ENCODE measurements around the gene MORN1. TPM values are rescaled to one million over a fixed set of nuclear protein-coding genes. Genes with fewer than 3 reads are reported as not detected.

The MORN1 gene
- total and polyA plus RNA-seq, 10 of the 15 experiments (the other 5 are each of a cell fraction or from before 2014, with no cell fraction given), result 0.76 to 7.9 (median 5.5) TPM

DNA sequence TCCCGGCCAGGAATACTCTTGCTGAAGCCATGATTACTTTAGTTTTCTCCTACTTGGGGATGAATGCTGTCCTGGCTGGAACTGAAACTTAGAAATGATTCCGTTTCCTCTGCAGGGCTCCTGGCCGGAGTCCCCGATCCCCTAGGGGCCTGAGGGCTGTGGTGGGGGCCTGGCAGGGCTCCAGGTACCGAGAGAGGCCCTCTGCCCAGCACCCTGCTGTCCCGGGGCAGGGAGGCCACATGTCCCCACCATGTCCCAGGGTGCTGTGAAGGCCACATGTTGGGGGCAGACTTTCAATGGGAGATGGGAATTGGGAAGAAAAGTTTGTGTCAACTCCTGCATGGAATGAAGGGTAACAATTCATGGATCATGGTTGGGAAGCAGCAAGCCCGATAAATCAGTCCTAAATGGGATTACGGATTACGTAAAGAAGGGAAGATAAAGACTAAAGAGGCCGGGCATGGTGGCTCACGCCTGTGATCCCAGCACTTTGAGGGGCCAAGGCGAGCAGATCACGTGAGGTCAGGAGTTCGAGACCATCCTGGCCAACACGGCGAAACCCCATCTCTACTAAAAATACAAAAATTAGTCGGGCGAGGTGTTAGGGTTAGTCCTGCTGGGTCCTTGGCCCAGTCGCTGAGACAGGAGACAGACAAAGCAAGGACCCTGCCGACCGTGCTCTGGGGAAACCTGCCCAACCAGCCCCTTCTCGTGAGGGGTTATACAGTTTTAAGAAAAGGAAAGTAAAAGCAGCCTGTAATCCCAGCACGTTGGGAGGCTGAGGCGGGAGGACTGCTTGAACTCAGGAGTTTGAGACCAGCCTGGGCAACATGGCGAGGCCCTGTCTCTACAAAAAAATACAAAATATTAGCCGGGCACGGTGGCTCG, 37.6 kb downstream of the MORN1 start:
- ATAC-seq (no peak), FAIRE-seq (no peak), DNase-seq (ENCODE audit: low read depth, low spot score) (no peak)
- Histone ChIP-seq H3K4me1 (ENCODE audit: control insufficient read depth, insufficient read depth, low read length) (no peaks in the 10 kb centered on the region), H3K27ac (ENCODE audit: control insufficient read depth, insufficient read depth) (no peak overlapping the region), H3K79me2 (ENCODE audit: control insufficient read depth, insufficient read depth, low read length) (no peaks in the 10 kb centered on the region), H3K9ac (ENCODE audit: control insufficient read depth, insufficient read depth, low read length) (no peak overlapping the region), H3K4me2 (ENCODE audit: control insufficient read depth, insufficient read depth) (no peak overlapping the region), H2AFZ (ENCODE audit: control insufficient read depth, low read depth, low read length) (no peak overlapping the region), H4K20me1 (ENCODE audit: control insufficient read depth, insufficient read depth) (no peaks in the 10 kb centered on the region), H3K27me3 (replicated peaks in 1 of 2; ENCODE audit: control insufficient read depth in 2 of 2, insufficient read depth in 2 of 2, low read length in 1 of 2) (no peaks in the 10 kb centered on the region), H3K4me3 (no peak overlapping the region), H3K36me3 (ENCODE audit: control insufficient read depth in 2 of 2, insufficient read depth in 2 of 2, low read length in 1 of 2) (no peaks in the 10 kb centered on the region), H3K9me3 (replicated peaks; ENCODE audit: control insufficient read depth, insufficient read depth, low read length) (no peaks in the 10 kb centered on the region)
- intact Hi-C loops (cut with micrococcal nuclease; ENCODE audit: unreplicated experiment), result no loop called here
- no TSS peak for BruUV-seq (replicated peaks)
- ChIA-PET POLR2A (no interaction called here), RAD21 (ENCODE audit: unreplicated experiment) (no interaction called here), SMC1A (ENCODE audit: uncharacterized antibody, unreplicated experiment) (no interaction called here), CTCF (no interaction called here)
- 43% methylated on average over 28 of the region's 28 CpGs for WGBS (ENCODE audit: insufficient coverage, insufficient replicate concordance, low lambda C conversion rate, missing lambda C conversion rate)
- in situ Hi-C loops (cut with MboI), result no loop called here
- TF ChIP-seq, protein P1, sequence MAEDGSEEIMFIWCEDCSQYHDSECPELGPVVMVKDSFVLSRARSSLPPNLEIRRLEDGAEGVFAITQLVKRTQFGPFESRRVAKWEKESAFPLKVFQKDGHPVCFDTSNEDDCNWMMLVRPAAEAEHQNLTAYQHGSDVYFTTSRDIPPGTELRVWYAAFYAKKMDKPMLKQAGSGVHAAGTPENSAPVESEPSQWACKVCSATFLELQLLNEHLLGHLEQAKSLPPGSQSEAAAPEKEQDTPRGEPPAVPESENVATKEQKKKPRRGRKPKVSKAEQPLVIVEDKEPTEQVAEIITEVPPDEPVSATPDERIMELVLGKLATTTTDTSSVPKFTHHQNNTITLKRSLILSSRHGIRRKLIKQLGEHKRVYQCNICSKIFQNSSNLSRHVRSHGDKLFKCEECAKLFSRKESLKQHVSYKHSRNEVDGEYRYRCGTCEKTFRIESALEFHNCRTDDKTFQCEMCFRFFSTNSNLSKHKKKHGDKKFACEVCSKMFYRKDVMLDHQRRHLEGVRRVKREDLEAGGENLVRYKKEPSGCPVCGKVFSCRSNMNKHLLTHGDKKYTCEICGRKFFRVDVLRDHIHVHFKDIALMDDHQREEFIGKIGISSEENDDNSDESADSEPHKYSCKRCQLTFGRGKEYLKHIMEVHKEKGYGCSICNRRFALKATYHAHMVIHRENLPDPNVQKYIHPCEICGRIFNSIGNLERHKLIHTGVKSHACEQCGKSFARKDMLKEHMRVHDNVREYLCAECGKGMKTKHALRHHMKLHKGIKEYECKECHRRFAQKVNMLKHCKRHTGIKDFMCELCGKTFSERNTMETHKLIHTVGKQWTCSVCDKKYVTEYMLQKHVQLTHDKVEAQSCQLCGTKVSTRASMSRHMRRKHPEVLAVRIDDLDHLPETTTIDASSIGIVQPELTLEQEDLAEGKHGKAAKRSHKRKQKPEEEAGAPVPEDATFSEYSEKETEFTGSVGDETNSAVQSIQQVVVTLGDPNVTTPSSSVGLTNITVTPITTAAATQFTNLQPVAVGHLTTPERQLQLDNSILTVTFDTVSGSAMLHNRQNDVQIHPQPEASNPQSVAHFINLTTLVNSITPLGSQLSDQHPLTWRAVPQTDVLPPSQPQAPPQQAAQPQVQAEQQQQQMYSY (CRISPR knock-in tag; IDR thresholded peaks at IDR 0.05), result no peak
- TF ChIP-seq POLR2AphosphoS5 (IDR thresholded peaks at IDR 0.05; ENCODE audit: low read length) (no peak), NFXL1 (IDR thresholded peaks at IDR 0.05; ENCODE audit: borderline replicate concordance) (no peak), SRF (IDR thresholded peaks at IDR 0.05; ENCODE audit: low read depth in 2 of 2, low read length in 2 of 2) (no peak), STAT1 (conservative IDR thresholded peaks at IDR 0.05) (no peak), ZSCAN29 (IDR thresholded peaks at IDR 0.05) (no peak), HDAC2 (IDR thresholded peaks at IDR 0.05) (no peak), MYC (IDR thresholded peaks at IDR 0.05; ENCODE audit: insufficient read depth, insufficient read length, insufficient replicate concordance, low read length, severe bottlenecking) (no peak), RUNX3 (IDR thresholded peaks at IDR 0.05; ENCODE audit: low read length) (no peak)
- TF ChIP-seq, protein P2, sequence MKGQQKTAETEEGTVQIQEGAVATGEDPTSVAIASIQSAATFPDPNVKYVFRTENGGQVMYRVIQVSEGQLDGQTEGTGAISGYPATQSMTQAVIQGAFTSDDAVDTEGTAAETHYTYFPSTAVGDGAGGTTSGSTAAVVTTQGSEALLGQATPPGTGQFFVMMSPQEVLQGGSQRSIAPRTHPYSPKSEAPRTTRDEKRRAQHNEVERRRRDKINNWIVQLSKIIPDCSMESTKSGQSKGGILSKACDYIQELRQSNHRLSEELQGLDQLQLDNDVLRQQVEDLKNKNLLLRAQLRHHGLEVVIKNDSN (IDR thresholded peaks at IDR 0.05; ENCODE audit: borderline replicate concordance, extremely low read length, insufficient read depth, low read depth, low read length), result no peak
- TF ChIP-seq, protein P3, sequence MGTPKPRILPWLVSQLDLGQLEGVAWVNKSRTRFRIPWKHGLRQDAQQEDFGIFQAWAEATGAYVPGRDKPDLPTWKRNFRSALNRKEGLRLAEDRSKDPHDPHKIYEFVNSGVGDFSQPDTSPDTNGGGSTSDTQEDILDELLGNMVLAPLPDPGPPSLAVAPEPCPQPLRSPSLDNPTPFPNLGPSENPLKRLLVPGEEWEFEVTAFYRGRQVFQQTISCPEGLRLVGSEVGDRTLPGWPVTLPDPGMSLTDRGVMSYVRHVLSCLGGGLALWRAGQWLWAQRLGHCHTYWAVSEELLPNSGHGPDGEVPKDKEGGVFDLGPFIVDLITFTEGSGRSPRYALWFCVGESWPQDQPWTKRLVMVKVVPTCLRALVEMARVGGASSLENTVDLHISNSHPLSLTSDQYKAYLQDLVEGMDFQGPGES (IDR thresholded peaks at IDR 0.05), result no peak
- TF ChIP-seq, protein P4, sequence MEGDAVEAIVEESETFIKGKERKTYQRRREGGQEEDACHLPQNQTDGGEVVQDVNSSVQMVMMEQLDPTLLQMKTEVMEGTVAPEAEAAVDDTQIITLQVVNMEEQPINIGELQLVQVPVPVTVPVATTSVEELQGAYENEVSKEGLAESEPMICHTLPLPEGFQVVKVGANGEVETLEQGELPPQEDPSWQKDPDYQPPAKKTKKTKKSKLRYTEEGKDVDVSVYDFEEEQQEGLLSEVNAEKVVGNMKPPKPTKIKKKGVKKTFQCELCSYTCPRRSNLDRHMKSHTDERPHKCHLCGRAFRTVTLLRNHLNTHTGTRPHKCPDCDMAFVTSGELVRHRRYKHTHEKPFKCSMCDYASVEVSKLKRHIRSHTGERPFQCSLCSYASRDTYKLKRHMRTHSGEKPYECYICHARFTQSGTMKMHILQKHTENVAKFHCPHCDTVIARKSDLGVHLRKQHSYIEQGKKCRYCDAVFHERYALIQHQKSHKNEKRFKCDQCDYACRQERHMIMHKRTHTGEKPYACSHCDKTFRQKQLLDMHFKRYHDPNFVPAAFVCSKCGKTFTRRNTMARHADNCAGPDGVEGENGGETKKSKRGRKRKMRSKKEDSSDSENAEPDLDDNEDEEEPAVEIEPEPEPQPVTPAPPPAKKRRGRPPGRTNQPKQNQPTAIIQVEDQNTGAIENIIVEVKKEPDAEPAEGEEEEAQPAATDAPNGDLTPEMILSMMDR (IDR thresholded peaks at IDR 0.05 in 2 of 3, conservative IDR thresholded peaks at IDR 0.05 in 1 of 3; ENCODE audit: control insufficient read depth in 2 of 3, extremely low read depth in 1 of 3, insufficient read depth in 1 of 3, low read depth in 3 of 3, low read length in 3 of 3), result no peak

Measured in GM12878 (cell line).